IPS-18c (cell line): ENCODE measurements around the gene SFXN4.
A peak's percentile ranks its signal among the peaks of the same experiment; 100 is the strongest.
"Not testable (repeated sequence)": the region's sequence is repeated elsewhere in the genome, so short reads cannot be mapped to it uniquely, and the experiment has no call there.

Experiments used
- H3K4me3 ChIP-seq: 2 replicates; pipeline ENCODE4 v1.7.0; 2013; ENCODE audit warnings: low read depth, mild to moderate bottlenecking, low read length, moderate library complexity; ENCODE audit not compliant: insufficient read depth
- H3K9me3 ChIP-seq: one replicate; pipeline ENCODE4 v1.6.1; 2013; ENCODE audit warnings: mild to moderate bottlenecking, low read length, moderate library complexity; ENCODE audit not compliant: control insufficient read depth, insufficient read depth

Gene SFXN4

DNA sequence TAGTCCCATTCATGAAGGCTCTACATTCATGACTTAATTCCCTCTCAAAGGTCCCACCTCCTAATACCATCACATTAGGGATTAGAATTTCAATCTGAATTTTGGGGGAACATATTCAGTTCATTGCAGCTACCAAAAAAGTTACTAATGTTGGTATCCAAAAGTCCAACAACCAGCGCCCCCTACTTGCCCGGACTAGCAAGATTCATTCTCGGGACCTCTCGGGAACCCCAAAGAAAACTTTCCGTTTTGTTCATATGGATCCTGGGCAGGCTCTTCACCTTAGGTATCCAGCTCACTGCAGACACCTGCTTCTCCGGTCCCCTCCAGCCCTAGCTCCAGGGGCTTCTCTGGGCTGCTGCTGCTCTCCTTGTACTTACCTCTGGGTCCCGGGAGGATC, 32.9 kb upstream of the SFXN4 start:
- no peaks in the 10 kb centered on the region for H3K9me3 ChIP-seq

DNA sequence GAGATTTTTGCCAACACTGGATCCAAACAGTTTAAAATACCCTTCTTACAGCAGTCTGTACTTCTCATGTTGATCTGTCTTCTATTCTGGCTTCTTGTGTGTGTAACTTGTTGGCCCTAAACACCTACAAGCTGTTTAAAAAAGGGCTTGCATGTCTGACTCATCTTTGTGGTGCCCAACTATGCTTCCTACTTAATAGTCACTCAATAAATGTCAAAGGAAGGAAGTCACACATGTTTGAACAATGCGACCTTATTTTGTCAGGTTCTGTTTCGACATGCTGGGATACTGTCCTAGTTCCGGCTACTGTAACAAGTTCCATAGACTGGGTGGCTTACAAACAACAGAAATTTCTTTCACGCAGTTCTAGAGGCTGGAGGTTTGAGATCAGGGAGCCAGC, 32.4 kb upstream of the SFXN4 start:
- Histone ChIP-seq H3K4me3 (no peak overlapping the region), H3K9me3 (no peaks in the 10 kb centered on the region)

More for the DNA sequence above, 32.9 kb upstream of the SFXN4 start:
- H3K4me3 ChIP-seq = no peak overlapping the region

- H3K9me3 ChIP-seq = no peaks in the 10 kb centered on the region
Measured at GRCh38 chr10:119191881-119192280, 26.4 kb upstream of the SFXN4 start.

DNA sequence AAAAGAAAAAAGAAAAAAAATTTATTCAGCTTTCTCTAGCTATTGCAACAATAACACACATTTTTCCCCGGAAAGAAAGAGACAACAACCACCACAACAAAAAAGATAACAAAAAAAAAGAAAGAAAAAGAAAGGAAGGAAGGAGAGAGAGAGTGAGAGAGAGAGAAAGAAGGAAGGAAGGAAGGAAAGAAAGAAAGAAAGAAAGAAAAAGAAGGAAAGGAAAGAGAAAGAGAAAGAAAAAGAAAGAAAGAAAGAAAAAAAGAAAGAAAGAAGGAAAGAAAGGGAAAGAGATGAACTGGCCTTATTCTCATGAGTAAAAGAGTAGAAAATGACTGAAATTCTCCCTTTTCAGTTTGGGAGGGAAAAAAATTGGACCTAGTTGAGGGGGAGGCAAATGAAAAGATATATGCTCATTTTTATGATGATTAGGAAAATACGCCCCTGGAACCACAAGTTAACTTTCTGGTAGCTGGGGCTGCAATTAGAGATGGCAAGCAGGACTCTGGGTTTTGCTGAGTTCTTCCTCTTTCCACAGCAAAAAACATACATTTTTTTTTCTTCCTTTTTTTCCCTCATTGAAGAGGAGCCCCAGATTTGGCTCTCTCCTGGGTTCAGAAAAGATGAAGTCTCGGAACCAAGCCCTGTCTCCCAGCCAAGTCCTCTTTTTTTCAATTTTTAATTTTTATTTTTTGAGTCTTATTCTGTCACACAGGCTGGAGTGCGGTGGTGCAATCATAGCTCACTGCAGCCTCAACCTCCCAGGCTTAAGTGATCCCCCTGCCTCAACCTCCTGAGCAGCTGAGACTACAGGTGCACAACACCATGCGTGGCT, 25.7 kb upstream of the SFXN4 start:
- H3K4me3 ChIP-seq = no peak overlapping the region
- H3K9me3 ChIP-seq = no peaks in the 10 kb centered on the region

More at GRCh38 chr10:119191881-119192280, 26.4 kb upstream of the SFXN4 start:
- no peak overlapping the region for H3K4me3 ChIP-seq

GRCh38 chr10:119190353-119190752, 24.8 kb upstream of the SFXN4 start:
- H3K4me3 ChIP-seq = no peak overlapping the region
- H3K9me3 ChIP-seq = no peaks in the 10 kb centered on the region

GRCh38 chr10:119189811-119190282, 24.3 kb upstream of the SFXN4 start:
- no peaks in the 10 kb centered on the region for H3K9me3 ChIP-seq
- no peak overlapping the region for H3K4me3 ChIP-seq

DNA sequence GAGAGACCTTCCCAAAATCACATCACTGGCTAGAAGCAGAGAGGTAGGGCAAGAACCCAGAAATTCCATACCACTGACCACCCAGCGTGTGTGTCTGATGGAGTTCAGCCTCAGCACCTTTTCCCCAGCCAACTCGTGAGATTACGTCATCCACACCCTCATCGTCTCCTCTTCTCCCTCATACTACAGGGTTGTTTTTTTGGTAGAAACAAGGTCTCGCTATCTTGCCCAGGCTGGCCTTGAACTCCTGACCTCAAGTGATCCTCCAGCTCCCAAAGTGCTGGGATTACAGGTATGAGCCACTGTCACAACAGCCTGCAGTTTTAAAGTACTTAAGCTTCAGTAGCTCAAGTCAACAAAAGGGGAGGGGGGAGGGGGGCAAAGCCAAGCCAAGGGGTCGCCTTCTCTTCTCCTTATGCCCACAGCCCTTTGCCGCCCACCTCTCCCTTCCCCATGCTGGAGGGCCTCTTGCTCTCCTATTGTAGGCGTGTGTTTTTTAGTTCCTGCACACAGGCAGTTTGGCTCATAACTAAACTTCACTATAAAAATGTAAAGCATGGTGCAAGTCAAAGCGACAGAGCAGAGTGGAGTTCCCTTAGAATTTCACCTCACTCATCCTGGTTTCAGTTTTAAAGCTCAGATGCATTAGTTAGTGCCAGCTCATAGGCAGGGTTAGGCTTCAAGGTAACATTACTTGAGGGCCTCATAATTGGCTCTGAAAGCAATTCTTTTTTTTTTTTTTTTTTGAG, 18.3 kb upstream of the SFXN4 start:
- no peaks in the 10 kb centered on the region for H3K9me3 ChIP-seq
- no peak overlapping the region for H3K4me3 ChIP-seq

DNA sequence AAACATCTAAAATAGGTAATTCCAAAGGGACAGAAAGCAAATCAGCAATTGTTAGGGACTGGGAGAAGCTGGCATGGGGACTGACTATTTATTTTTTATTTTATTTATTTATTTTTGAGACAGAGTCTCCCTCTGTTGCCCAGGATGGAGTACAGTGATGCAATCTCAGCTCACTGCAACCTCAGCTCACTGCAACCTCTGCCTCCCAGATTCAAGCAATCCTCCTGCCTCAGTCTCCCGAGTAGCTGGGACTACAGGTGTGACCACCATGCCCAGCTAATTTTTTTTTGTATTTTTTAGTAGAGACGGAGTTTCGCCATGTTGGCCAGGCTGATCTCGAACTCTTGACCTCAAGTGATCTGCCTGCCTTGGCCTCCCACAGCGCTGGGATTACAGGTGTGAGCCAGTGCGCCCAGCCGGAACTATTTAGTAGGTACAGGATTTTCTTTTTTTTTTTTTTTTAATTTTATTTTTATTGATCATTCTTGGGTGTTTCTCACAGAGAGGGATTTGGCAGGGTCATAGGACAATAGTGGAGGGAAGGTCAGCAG, 15.4 kb upstream of the SFXN4 start:
- not testable (repeated sequence) for H3K4me3 ChIP-seq, H3K9me3 ChIP-seq

DNA sequence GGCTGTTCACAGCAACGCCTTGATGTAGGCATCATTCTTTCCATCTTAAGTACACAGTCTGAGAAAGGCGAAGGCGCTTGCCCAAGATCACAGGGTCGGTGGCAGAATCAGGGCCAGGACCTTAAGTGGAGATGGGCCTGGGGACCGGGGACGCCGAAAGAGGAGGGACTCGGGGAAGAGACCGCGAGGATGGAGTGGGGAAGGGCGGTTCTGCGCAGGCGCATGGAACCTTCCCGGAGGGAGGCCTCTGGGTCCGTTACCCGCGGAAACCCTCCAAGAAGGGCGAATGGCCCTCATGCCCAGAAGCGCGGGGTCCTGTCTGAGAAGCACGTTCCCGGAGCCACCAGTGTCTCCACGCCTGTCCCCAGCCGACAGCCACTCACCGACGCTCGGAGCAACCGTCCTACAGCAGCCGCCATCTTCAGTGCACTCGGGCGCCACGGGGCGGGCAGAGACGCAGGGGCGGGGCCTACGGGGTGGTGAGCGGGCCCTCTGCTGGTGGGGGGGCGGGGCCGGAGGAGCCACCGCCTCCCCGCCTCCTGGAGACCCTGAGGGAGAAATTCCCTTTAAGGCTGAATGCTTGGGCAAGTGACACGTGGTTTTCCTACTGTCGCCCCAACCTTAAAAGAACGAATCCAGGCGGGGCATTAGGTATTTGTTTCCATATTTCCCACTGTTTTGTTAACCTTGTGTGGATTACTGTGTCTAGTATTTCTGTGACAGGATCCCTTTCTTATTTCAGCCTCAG, 13.0 kb upstream of the SFXN4 start, which contains the start of gene PRDX3:
PRDX3 (minus strand) TSS at position 441 of the 748 bp plus-strand sequence; CDS start at position 419, 22 bp downstream.
- Histone ChIP-seq H3K4me3 (peak within 1 kb of the TSS; percentile 93), H3K9me3 (peaks cover 2% of the 10 kb centered on the region)

GRCh38 chr10:119177708-119178371, 12.3 kb upstream of the SFXN4 start:
- Histone ChIP-seq H3K9me3 (peaks cover 2% of the 10 kb centered on the region), H3K4me3 (peak overlapping the region; percentile 93)

DNA sequence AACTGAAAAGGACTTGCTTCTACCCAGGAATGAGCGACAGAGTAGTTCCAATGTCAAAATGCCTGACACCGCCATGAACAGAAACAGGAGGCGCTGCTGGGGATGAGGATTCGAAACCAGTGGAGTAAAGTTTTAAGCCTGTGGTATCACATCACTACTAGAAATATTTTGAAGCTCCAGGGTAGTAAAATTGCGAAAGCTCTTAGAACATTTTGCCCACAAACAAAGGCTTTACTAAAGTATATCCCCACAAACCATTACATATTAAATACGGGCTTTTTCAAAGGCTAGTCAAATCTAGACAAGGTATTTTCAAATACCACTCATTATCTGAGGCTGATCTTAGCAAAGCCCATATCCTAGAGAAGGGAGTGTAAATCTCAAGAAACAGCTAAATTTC, 10.7 kb upstream of the SFXN4 start:
- H3K9me3 ChIP-seq = peaks cover 2% of the 10 kb centered on the region
- H3K4me3 ChIP-seq = no peak overlapping the region

DNA sequence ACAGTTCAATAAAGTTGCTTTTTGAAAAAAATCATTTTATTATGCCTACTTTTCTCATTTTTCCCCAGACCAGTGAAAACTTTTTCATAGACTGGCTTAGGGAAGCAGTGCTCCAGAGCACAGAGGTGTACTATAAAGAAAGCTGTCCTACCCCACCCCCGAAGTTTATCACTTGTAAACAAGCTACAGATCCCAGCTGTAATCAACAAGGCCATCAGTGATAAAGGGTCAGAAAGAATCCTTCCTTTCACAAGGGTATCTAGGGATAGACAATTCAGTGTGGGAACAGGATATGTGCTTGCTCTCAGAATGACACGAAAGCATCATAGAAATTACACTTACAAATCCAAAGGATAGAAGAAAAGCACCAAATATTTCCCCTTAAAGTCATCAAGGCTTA, 8.6 kb upstream of the SFXN4 start:
- H3K9me3 ChIP-seq = peaks cover 2% of the 10 kb centered on the region
- no peak overlapping the region for H3K4me3 ChIP-seq

GRCh38 chr10:119167041-119167440, 1.5 kb upstream of the SFXN4 start:
- Histone ChIP-seq H3K4me3 (no peak overlapping the region), H3K9me3 (no peaks in the 10 kb centered on the region)

GRCh38 chr10:119166564-119166963, 1.1 kb upstream of the SFXN4 start:
- Histone ChIP-seq H3K4me3 (peak overlapping the region; percentile 78; the same call in 1 of the 2 replicates), H3K9me3 (no peaks in the 10 kb centered on the region)

DNA sequence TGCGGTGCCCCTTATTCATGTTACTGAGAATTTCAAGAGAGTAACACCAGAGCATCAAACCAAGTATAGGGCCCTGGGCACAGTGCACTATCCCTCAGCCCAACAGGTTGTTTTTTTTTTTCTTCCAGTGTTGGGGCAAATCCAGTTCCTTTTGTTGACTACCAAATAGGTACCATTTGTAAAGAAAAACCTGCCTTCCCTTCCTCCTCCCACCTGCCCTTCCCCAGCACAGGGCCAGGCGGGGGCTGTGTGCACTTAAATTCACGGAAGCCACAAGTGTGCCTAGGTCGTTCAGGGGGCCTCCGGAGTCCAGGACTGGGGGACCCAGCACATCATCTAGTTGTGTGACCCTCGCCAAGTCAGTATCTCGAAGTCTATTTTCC, 595 bp upstream of the SFXN4 start:
- H3K4me3 ChIP-seq = peak overlapping the region; percentile 78
- H3K9me3 ChIP-seq = no peaks in the 10 kb centered on the region

GRCh38 chr10:119162452-119163092, 2.9 kb downstream of the SFXN4 start:
- Histone ChIP-seq H3K9me3 (no peaks in the 10 kb centered on the region), H3K4me3 (no peak overlapping the region)
